Trophoblast cell (in vitro differentiated cells and primary cell): ENCODE results near the gene TMEM135. TPM values are rescaled to one million over a fixed set of nuclear protein-coding genes. Genes with fewer than 3 reads are reported as not detected.

Source experiments
- DNase-seq, 2 donors: peaks; one replicate each; pipeline ENCODE4 v3.0.0-alpha.2; 2016
- H2AFZ ChIP-seq: 2 replicates; pipeline ENCODE4 v1.6.1; 2013; ENCODE audit warnings: low read length, moderate library complexity, mild to moderate bottlenecking; ENCODE audit not compliant: insufficient read depth, poor library complexity
- H2AK5ac ChIP-seq: 2 replicates; pipeline ENCODE4 v1.6.1; 2013; ENCODE audit warnings: mild to moderate bottlenecking, low read length
- H2BK120ac ChIP-seq: 2 replicates; pipeline ENCODE4 v1.6.1; 2013; ENCODE audit warnings: low read length, mild to moderate bottlenecking, moderate library complexity; ENCODE audit not compliant: insufficient read depth, poor library complexity
- H2BK12ac ChIP-seq: 2 replicates; pipeline ENCODE4 v1.6.1; 2013; ENCODE audit warnings: mild to moderate bottlenecking, low read length, moderate library complexity
- H2BK5ac ChIP-seq: 2 replicates; pipeline ENCODE4 v1.6.1; 2013; ENCODE audit warnings: low read length, low read depth, moderate library complexity, mild to moderate bottlenecking; ENCODE audit not compliant: poor library complexity
- H3K14ac ChIP-seq: 2 replicates; pipeline ENCODE4 v1.6.1; 2013; ENCODE audit warnings: mild to moderate bottlenecking, low read length
- H3K18ac ChIP-seq: 2 replicates; pipeline ENCODE4 v1.6.1; 2013; ENCODE audit warnings: mild to moderate bottlenecking, low read length
- H3K23ac ChIP-seq: 2 replicates; pipeline ENCODE4 v1.6.1; 2013; ENCODE audit warnings: low read length
- H3K27ac ChIP-seq: 2 replicates; pipeline ENCODE4 v1.5.1; 2013; ENCODE audit warnings: low read depth, mild to moderate bottlenecking, inconsistent platforms, low read length, moderate library complexity
- H3K27me3 ChIP-seq: 2 replicates; pipeline ENCODE4 v1.6.1; 2013; ENCODE audit warnings: inconsistent platforms, mild to moderate bottlenecking, low read length, moderate library complexity; ENCODE audit not compliant: insufficient read depth
- H3K36me3 ChIP-seq, 2 experiments: 1 replicate in 1 of 2; 2 replicates in 1 of 2; pipeline ENCODE4 v1.6.1; 2013; ENCODE audit warnings: low read length in 2 of 2, mild to moderate bottlenecking in 2 of 2, moderate library complexity in 1 of 2; ENCODE audit not compliant: insufficient read depth in 2 of 2, control insufficient read depth in 1 of 2
- H3K4ac ChIP-seq: 2 replicates; pipeline ENCODE4 v1.6.1; 2013; ENCODE audit warnings: low read depth, mild to moderate bottlenecking, low read length, moderate library complexity
- H3K4me1 ChIP-seq, 2 experiments: 1 replicate in 1 of 2; 2 replicates in 1 of 2; pipeline ENCODE4 v1.6.1; 2013; ENCODE audit warnings: low read length in 2 of 2, mild to moderate bottlenecking in 2 of 2, moderate library complexity in 1 of 2; ENCODE audit not compliant: insufficient read depth in 2 of 2, control insufficient read depth in 1 of 2
- H3K4me2 ChIP-seq: 2 replicates; pipeline ENCODE4 v1.6.1; 2013; ENCODE audit warnings: inconsistent platforms, mild to moderate bottlenecking, low read length, moderate library complexity
- H3K4me3 ChIP-seq: 2 replicates; pipeline ENCODE4 v1.5.1; 2013; ENCODE audit warnings: mild to moderate bottlenecking, low read depth, low read length, inconsistent platforms
- H3K79me1 ChIP-seq: one replicate; pipeline ENCODE4 v1.6.1; 2013; ENCODE audit warnings: low read length
- H3K79me2 ChIP-seq: 2 replicates; pipeline ENCODE4 v1.6.1; 2013; ENCODE audit warnings: low read length, mild to moderate bottlenecking; ENCODE audit not compliant: control insufficient read depth, insufficient read depth, poor library complexity
- H3K9ac ChIP-seq: 2 replicates; pipeline ENCODE4 v1.6.1; 2013; ENCODE audit warnings: mild to moderate bottlenecking, low read length
- H3K9me3 ChIP-seq: 2 replicates; pipeline ENCODE4 v1.6.1; 2013; ENCODE audit warnings: low read depth, mild to moderate bottlenecking, control low read depth, inconsistent platforms, low read length; ENCODE audit not compliant: insufficient read depth
- H4K12ac ChIP-seq: 2 replicates; pipeline ENCODE4 v1.6.1; 2013; ENCODE audit warnings: low read depth, mild to moderate bottlenecking, low read length, moderate library complexity
- H4K8ac ChIP-seq: 2 replicates; pipeline ENCODE4 v1.6.1; 2013; ENCODE audit warnings: low read depth, mild to moderate bottlenecking, low read length, moderate library complexity
- H4K91ac ChIP-seq: one replicate; pipeline ENCODE4 v1.6.1; 2013; ENCODE audit warnings: low read depth, mild to moderate bottlenecking, low read length, moderate library complexity
- WGBS: extraction: QIAGEN DNeasy Blood & Tissue Kit; methylation state at CpG from one replicate; pipeline ENCODE4 v1.1.7; 2013; ENCODE audit warnings: missing lambda C conversion rate; ENCODE audit not compliant: insufficient read length, insufficient coverage; ENCODE audit errors: extremely low coverage; 5-methylcytosine and 5-hydroxymethylcytosine counted together
- polyA plus RNA-seq: library from polyadenylated mRNA; stranded (reverse); fragments of 200-250 nt; gene quantifications from 2 replicates; pipeline ENCODE4 v1.2.3, GENCODE V29; 2013

TMEM135 gene
- 16.4 and 19.8 TPM in 2 replicates for polyA plus RNA-seq

GRCh38 chr11:87037450-87038234 lies at the start of gene TMEM135:
TSS of gene TMEM135 (plus strand) at chr11:87037934. CDS start at chr11:87038046, 112 bp downstream.
- Histone ChIP-seq H2BK5ac (peak within 1 kb of the TSS; percentile 65), H3K9ac (peak within 1 kb of the TSS; percentile 82), H3K4ac (peak within 1 kb of the TSS; percentile 94), H3K9me3 (no peaks in the 10 kb centered on the region), H3K18ac (peak within 1 kb of the TSS; percentile 79), H2AK5ac (no peak within 1 kb of the TSS), H3K4me2 (peak within 1 kb of the TSS; percentile 64), H4K91ac (peak within 1 kb of the TSS; percentile 92), H3K4me1 (peaks cover 2 to 8% of the 10 kb centered on the region in 2 experiments), H2AFZ (peak within 1 kb of the TSS; percentile 75), H3K27me3 (no peaks in the 10 kb centered on the region), H3K4me3 (peak within 1 kb of the TSS; percentile 84), H3K36me3 (no peaks in the 10 kb centered on the region), H2BK12ac (peak within 1 kb of the TSS; percentile 73), H3K79me1 (peaks cover 11% of the 10 kb centered on the region), H4K12ac (peak within 1 kb of the TSS; percentile 68), H3K27ac (peak within 1 kb of the TSS; percentile 84), H4K8ac (peak within 1 kb of the TSS; percentile 89), H3K14ac (peak within 1 kb of the TSS; percentile 88), H3K23ac (no peak within 1 kb of the TSS), H2BK120ac (peak within 1 kb of the TSS; percentile 74), H3K79me2 (peaks cover 9% of the 10 kb centered on the region)
- WGBS = no CpG with 5 or more reads among the region's 66 CpGs
- peak; percentile 91 to 98 for DNase-seq

GRCh38 chr11:86988351-86988881 lies 49.3 kb upstream of the TMEM135 start:
- H3K18ac ChIP-seq = no peak overlapping the region

GRCh38 chr11:86990031-86990430 lies 47.7 kb upstream of the TMEM135 start:
- Histone ChIP-seq H3K27ac (no peak overlapping the region), H4K12ac (no peak overlapping the region), H3K14ac (no peak overlapping the region), H3K4me3 (no peak overlapping the region), H3K18ac (no peak overlapping the region), H3K4me2 (no peak overlapping the region), H2AK5ac (no peak overlapping the region), H3K23ac (no peak overlapping the region), H4K8ac (no peak overlapping the region), H3K9ac (no peak overlapping the region), H3K36me3 (no peaks in the 10 kb centered on the region), H2AFZ (no peak overlapping the region), H2BK120ac (no peak overlapping the region), H4K91ac (no peak overlapping the region), H3K4ac (no peak overlapping the region), H3K79me1 (no peaks in the 10 kb centered on the region), H3K9me3 (no peaks in the 10 kb centered on the region), H2BK5ac (no peak overlapping the region), H2BK12ac (no peak overlapping the region), H3K4me1 (peaks cover 5 to 7% of the 10 kb centered on the region in 2 experiments), H3K27me3 (no peaks in the 10 kb centered on the region), H3K79me2 (no peaks in the 10 kb centered on the region)
- DNase-seq = no peak
- WGBS = no CpG with 5 or more reads among the region's 1 CpG

More at GRCh38 chr11:86988351-86988881, 49.3 kb upstream of the TMEM135 start:
- DNase-seq = no peak
- no peak overlapping the region for H3K4me3 ChIP-seq
- peaks cover 5 to 7% of the 10 kb centered on the region in 2 experiments for H3K4me1 ChIP-seq
- no peaks in the 10 kb centered on the region for H3K79me1 ChIP-seq
- H2BK5ac ChIP-seq = no peak overlapping the region
- H3K79me2 ChIP-seq = no peaks in the 10 kb centered on the region
- H3K4ac ChIP-seq = no peak overlapping the region
- no peaks in the 10 kb centered on the region for H3K36me3 ChIP-seq
- H2AK5ac ChIP-seq = no peak overlapping the region
- H4K12ac ChIP-seq = no peak overlapping the region
- no peaks in the 10 kb centered on the region for H3K27me3 ChIP-seq
- H3K14ac ChIP-seq = no peak overlapping the region
- no peak overlapping the region for H2BK12ac ChIP-seq
- no peak overlapping the region for H4K91ac ChIP-seq
- WGBS = no CpG with 5 or more reads among the region's 4 CpGs
- no peak overlapping the region for H4K8ac ChIP-seq
- no peaks in the 10 kb centered on the region for H3K9me3 ChIP-seq
- H2AFZ ChIP-seq = no peak overlapping the region
- no peak overlapping the region for H3K4me2 ChIP-seq
- no peak overlapping the region for H3K27ac ChIP-seq
- no peak overlapping the region for H3K9ac ChIP-seq
- H3K23ac ChIP-seq = no peak overlapping the region
- no peak overlapping the region for H2BK120ac ChIP-seq

- Histone ChIP-seq H2AK5ac (no peak overlapping the region), H3K4me3 (no peak overlapping the region), H3K9me3 (no peaks in the 10 kb centered on the region), H3K23ac (no peak overlapping the region), H3K79me1 (no peaks in the 10 kb centered on the region), H3K36me3 (no peaks in the 10 kb centered on the region), H3K14ac (no peak overlapping the region), H3K4ac (no peak overlapping the region), H4K91ac (no peak overlapping the region), H3K27ac (no peak overlapping the region), H3K79me2 (no peaks in the 10 kb centered on the region), H3K4me1 (peaks cover 5 to 7% of the 10 kb centered on the region in 2 experiments), H4K8ac (no peak overlapping the region), H2BK5ac (no peak overlapping the region), H2AFZ (no peak overlapping the region), H3K4me2 (no peak overlapping the region), H2BK120ac (no peak overlapping the region), H3K27me3 (no peaks in the 10 kb centered on the region), H4K12ac (no peak overlapping the region), H2BK12ac (no peak overlapping the region), H3K18ac (no peak overlapping the region), H3K9ac (no peak overlapping the region)
- no CpG with 5 or more reads among the region's 3 CpGs for WGBS
- peak; percentile 70 to 89 for DNase-seq
Observed at GRCh38 chr11:86990515-86990914, 47.2 kb upstream of the TMEM135 start.
